HG02870 (cell line): ENCODE measurements around the gene ASXL1.

Source experiments
- ATAC-seq: cut with Tn5 transposase; IDR thresholded peaks from one replicate; pipeline ENCODE4 v1.9.1; 2021; ENCODE audit warnings: mild to moderate bottlenecking, moderate library complexity; ENCODE audit not compliant: unreplicated experiment

The ASXL1 gene

GRCh38 chr20:32450484-32451061 lies 92.4 kb downstream of the ASXL1 start:
- no peak for ATAC-seq

GRCh38 chr20:32451340-32451681 lies 93.2 kb downstream of the ASXL1 start:
- ATAC-seq: no peak

- ATAC-seq: no peak
Observed at GRCh38 chr20:32451682-32452461, 93.7 kb downstream of the ASXL1 start.

GRCh38 chr20:32452776-32453466 lies 94.8 kb downstream of the ASXL1 start:
- ATAC-seq: no peak

GRCh38 chr20:32453467-32454163 lies 95.5 kb downstream of the ASXL1 start:
- ATAC-seq: no peak

GRCh38 chr20:32454164-32455145 lies 96.3 kb downstream of the ASXL1 start:
- ATAC-seq: no peak

- ATAC-seq: no peak
Observed at GRCh38 chr20:32455171-32455900, 97.2 kb downstream of the ASXL1 start.

- ATAC-seq: no peak
Observed at GRCh38 chr20:32455901-32456701, 98.0 kb downstream of the ASXL1 start.

GRCh38 chr20:32456869-32457478 lies 98.8 kb downstream of the ASXL1 start:
- no peak for ATAC-seq

- no peak for ATAC-seq
Observed at GRCh38 chr20:32457479-32457986, 99.4 kb downstream of the ASXL1 start.

- no peak for ATAC-seq
Observed at GRCh38 chr20:32458061-32458836, 100.1 kb downstream of the ASXL1 start.

- ATAC-seq: no peak
Observed at GRCh38 chr20:32458837-32459220, 100.7 kb downstream of the ASXL1 start.

- ATAC-seq: no peak
Observed at GRCh38 chr20:32460231-32460630, 102.1 kb downstream of the ASXL1 start.

GRCh38 chr20:32460683-32461320 lies 102.7 kb downstream of the ASXL1 start:
- ATAC-seq: no peak

- no peak for ATAC-seq
Observed at GRCh38 chr20:32461836-32462600, 103.9 kb downstream of the ASXL1 start.

GRCh38 chr20:32462900-32463641 lies 104.9 kb downstream of the ASXL1 start:
- ATAC-seq: no peak
